Renal cortical epithelial cell (primary cell): ENCODE results near the gene HEXB. TPM values are rescaled to one million over a fixed set of nuclear protein-coding genes. Genes with fewer than 3 reads are reported as not detected.
"Not testable (repeated sequence)": the region's sequence is repeated elsewhere in the genome, so short reads cannot be mapped to it uniquely, and the experiment has no call there.

Experiments
- DNase-seq: peaks from one replicate; pipeline ENCODE4 v3.0.0-alpha.2; 2011; ENCODE audit warnings: low read depth
- total RNA-seq: library from RNA; depleted of rRNA; stranded (reverse); fragments of >200 nt; gene quantifications from 2 replicates; pipeline ENCODE4 v1.2.3, GENCODE V29; 2014

The HEXB gene
- total RNA-seq, 1 donor from 2014 or later = 99.8 TPM

DNA sequence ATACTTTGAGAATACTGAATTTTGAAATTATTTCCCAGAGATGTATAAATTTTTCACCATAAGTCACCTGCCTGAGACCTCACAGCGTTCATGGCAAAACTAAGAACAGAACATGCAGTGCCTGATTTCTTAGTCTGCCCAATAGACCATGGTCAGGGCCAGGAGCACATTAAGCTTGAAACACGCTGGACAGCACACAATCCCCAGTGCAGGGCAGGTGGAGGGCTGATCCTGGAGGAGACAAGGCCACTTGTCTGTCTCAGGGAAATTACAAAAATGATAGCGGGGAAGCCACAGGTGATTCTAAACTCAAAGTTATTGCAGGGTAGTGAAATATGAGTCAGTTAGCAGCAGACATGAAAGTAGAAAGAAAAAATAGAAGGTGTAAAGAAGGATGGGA, 25.9 kb upstream of the HEXB start:
- DNase-seq = no peak

GRCh38 chr5:74660140-74660539, 24.9 kb upstream of the HEXB start:
- peak; percentile 25 for DNase-seq

- DNase-seq = no peak
Measured at GRCh38 chr5:74660873-74661272, 24.2 kb upstream of the HEXB start.

- DNase-seq = no peak
Measured at GRCh38 chr5:74664551-74664950, 20.5 kb upstream of the HEXB start.

- DNase-seq = no peak
Measured at GRCh38 chr5:74665273-74665672, 19.8 kb upstream of the HEXB start.

GRCh38 chr5:74665816-74666215, 19.2 kb upstream of the HEXB start:
- no peak for DNase-seq

- DNase-seq = peak; percentile 79
Measured at GRCh38 chr5:74667396-74667795, 17.6 kb upstream of the HEXB start.

- no peak for DNase-seq
Measured at GRCh38 chr5:74669821-74670220, 15.2 kb upstream of the HEXB start.

DNA sequence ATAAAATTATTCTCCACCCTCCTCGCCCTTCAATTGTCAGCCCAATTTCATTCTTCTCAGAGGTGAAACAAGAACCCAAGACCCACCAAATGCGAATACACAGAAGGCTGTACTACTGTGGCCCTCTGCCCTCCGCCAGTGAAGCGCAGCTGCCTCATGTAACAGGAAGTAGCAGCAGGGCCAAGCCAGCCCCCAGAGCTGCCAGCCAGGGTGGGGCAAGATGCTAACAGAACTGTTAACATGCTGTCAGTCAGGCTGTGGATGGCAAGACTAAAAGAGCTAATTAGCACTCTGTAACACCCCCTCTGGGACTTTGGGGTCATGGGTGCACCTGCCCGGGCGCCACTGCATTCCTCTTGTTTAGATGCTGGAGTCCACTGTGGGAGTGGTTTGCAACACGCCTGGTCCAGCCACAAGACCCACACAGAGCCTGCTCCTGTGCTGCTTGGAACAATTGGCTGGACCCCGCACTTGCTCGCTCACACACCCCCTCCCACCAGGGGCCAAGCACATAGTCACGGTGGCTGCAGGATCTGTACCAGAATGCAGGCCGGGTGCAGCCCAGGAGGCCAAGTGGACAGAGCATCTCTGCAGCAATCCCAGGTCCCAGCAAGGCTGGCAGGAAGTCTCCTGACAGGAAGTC, 14.5 kb upstream of the HEXB start:
- DNase-seq = no peak

GRCh38 chr5:74672215-74672877, 12.7 kb upstream of the HEXB start:
- no peak for DNase-seq

DNA sequence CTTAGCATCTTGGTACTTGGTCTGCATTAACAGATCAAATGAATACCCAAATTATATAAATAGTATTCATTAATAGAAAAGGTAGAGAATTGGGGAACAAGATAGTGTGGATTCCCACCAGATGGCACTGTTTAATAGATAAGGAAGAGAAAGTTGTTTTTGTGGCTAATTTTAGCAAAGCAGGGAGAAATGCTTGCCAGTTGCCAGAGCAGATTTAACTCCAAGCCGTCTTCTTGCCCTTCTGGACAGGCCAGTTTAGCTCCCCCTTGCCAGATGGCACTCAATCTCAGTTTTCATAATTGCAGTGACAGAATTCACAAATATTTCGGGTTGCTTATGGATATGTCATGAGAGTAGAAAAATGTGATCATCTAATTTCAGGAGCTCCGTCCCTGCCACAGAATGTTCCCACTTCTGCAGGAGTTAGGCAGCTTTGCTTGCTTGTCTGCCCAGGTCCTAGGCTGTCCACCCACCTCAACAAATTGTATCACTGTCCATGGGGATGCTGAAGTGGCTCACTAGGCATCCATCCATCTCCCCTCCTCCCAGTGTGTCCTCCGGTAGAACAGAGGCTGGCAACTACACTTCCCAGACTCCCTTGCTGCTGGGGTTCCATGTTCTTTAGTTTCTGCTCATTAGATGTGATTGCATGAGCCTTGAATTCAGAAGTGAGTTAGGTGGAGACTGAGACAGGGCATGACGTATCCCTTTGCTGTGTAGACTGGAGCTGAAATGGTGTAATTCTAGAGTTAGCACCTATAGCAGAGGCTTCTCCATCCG, 11.8 kb upstream of the HEXB start:
- peak; percentile 47 for DNase-seq

DNA sequence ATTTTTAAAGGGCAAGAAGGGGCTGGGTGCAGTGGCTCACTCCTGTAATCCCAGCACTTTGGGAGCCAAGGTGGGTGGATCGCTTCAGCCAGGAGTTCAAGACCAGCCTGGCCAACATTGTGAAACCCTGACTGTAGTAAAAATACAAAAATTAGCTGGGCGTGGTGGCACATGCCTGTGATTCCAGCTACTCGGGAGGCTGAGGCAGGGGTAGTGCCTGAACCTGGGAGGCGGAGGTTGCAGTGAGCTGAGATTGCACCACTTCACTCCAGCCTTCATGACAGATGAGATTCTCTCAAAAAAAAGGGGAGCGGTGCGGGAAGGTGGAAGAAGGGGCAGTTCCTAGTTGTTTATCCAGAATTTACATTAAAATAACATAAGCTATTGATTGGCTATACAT, 8.6 kb upstream of the HEXB start:
- DNase-seq = not testable (repeated sequence)

- not testable (repeated sequence) for DNase-seq
Measured at GRCh38 chr5:74678123-74678522, 6.9 kb upstream of the HEXB start.

DNA sequence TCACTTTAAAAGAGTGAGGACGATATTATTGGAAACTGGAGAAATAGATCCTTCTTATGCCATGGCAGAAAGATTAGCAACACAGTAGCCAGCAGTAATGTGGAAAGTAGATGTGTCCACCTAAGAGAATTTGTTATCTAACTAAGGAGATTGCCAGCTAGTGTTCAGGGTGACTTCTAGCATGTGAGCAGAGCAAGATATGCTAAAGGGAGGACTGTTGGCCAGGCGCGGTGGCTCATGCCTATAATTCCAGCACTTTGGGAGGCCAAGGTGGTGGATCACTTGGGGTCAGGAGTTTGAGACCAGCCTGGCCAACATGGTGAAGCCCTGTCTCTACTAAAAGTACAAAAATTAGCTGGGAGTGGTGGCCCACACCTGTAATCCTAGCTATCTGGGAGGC, 5.7 kb upstream of the HEXB start:
- DNase-seq = not testable (repeated sequence)

DNA sequence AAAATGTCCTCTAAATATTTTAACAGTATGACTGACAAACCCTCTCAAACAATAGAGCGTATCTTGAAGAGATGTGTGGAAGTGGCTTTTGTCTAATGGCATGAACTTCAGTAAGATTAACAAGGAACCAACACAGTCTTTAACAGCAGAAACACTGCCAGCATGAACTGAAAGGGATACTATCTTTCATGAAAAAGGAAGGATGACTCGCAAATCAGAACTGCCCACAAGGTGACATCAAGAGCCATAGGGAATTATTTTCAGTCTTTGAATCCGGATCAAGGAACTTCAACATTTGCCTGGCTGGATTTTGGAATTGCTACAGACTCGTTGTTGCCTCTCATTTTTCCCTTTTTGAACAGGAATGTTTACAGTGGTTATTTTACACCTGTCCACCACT, 5.1 kb upstream of the HEXB start:
- peak; percentile 36 for DNase-seq

DNA sequence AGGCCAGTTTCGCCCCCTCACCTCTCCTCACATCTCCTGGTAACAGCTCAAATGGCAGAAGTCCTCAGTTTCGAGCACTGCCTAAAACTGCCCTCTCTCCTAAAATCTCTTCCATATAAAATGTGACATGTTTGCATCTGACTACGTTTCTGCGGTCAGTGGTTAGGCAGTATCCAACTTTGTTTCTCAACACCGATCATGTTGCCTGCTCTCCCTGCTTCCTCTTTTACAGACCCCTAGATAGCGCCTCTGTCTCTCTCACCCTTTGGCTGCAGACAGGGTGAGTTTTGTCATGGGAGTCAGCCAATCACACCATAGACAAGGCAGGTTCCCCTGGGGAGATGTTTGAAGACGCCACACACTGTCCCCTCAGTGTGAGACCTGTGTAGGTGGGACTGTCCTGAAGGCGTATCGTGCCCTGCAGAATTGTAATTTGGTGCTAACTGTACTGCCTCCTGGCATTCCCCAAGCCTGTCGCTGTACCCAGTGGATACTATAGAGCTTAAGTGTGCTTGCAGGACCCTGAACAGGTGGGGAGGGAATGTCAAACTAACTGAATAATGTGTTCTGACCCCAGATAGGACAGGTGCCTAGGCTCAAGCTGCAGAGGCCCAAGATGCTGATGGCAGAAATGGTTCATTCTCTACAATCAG, 1.1 kb downstream of the HEXB start:
- no peak for DNase-seq

- DNase-seq = peak; percentile 27
Measured at GRCh38 chr5:74686962-74687751, 2.1 kb downstream of the HEXB start.

DNA sequence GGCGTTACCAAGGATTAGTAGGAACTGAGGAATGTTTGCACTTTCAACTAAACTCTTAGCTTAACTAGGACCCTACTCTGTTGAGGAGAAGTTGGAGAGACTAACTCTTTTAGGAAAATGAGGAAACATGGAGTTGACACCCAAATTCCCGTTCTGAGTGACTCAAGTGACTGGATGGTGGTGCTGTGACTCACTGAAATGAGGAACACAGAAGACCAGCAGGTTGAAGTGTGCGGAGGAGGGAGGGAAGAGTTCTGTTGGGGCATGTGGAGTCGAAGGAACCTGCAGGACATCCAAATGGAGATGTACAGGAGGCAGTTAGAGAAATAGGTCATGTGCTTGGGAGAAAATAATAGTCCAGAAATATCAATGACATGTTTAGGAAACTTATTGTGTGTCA, 8.2 kb downstream of the HEXB start:
- DNase-seq = no peak

DNA sequence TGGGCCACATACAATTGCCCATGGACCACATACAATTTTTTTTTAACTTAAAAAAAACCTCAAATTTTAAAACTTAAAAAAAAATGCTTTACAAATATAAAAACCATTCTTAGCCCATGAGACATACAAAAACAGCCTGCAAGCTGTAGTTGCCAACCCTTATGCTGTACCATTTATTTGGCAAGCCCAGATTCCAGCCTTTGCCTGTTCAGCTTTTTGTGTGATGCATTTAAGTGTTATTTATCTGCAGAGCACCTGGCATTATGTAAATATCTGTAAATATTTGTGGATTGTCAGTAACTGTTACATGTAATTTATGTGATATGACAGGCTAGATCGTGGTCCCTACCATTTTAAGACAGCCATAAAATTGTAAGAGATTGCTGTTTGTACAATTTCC, 32.6 kb downstream of the HEXB start:
- no peak for DNase-seq

GRCh38 chr5:74722271-74722670, 37.2 kb downstream of the HEXB start:
- no peak for DNase-seq

GRCh38 chr5:74725331-74725730, 40.3 kb downstream of the HEXB start:
- no peak for DNase-seq

- DNase-seq = no peak
Measured at GRCh38 chr5:74736759-74737158, 51.7 kb downstream of the HEXB start.
